Omental fat pad (tissue), 4 donors: ENCODE results near the gene ERCC1. TPM values are rescaled to one million over a fixed set of nuclear protein-coding genes. Genes with fewer than 3 reads are reported as not detected.
A peak's percentile ranks its signal among the peaks of the same experiment; 100 is the strongest.

ENCODE experiments used
- ATAC-seq: fragments of 150-250 bp; one replicate; pipeline ENCODE4 v1.9.1; 2016; ENCODE audit warnings: mild to moderate bottlenecking, moderate library complexity; ENCODE audit not compliant: low FRiP score
- DNase-seq: peaks from one replicate; pipeline ENCODE4 v3.0.0-alpha.2; 2019; ENCODE audit warnings: low spot score
- total RNA-seq, 4 donors: library from RNA; depleted of rRNA; stranded (reverse); fragments of >200 nt; gene quantifications; one replicate each; pipeline ENCODE4 v1.1.0, GENCODE V29; 2016
- TF ChIP-seq, protein P1 (sequence below), 3 donors: fragments of 450-650 bp; IDR thresholded peaks; one replicate each; pipeline ENCODE4 v1.5.1; 2016 to 2017; ENCODE audit warnings: antibody characterized with exemption in 3 of 3, mild to moderate bottlenecking in 3 of 3, moderate library complexity in 2 of 3

The ERCC1 gene
- total RNA-seq, 4 donors from 2014 or later, result 63.7 to 93.8 (median 76.5) TPM

DNA sequence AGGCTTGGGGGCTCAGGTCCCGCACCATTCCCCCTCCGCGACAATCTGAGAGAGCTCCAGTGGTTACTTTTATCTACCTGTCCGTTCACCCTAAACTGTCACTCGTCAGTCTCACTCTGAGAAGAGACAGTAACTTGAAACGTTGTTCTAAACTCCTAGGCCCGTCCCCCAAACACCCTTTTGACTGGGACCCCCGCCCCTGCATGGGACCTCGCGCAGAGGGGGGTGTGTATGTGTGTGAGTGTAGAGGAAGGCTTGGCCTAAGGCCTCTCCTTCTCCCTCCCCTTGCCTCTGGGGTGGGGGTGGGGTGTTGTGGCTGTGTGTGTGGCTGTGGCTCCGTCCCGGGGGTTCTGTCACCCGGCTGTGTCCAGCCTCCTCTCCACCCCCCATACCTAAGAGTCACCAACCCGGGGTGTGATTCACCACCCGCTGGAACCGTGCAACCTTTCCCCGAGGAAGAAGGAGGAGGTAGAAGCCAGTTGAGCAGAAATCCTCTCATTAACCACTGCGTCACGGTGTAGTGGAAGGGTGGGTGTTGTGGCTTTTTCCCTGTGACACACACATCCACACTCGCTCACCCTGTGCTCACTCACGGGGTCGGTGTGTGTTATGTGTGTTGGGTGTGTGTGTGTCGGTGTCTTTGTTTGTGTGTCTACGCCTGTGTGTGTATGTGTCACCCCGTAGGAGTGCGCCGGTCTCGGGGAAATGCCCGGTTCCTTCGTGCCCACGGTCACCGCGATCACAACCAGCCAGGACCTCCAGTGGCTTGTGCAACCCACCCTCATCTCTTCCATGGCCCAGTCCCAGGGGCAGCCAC is 46.4 kb upstream of the ERCC1 start:
- ATAC-seq (no peak), DNase-seq (no peak)
- TF ChIP-seq, protein P1, sequence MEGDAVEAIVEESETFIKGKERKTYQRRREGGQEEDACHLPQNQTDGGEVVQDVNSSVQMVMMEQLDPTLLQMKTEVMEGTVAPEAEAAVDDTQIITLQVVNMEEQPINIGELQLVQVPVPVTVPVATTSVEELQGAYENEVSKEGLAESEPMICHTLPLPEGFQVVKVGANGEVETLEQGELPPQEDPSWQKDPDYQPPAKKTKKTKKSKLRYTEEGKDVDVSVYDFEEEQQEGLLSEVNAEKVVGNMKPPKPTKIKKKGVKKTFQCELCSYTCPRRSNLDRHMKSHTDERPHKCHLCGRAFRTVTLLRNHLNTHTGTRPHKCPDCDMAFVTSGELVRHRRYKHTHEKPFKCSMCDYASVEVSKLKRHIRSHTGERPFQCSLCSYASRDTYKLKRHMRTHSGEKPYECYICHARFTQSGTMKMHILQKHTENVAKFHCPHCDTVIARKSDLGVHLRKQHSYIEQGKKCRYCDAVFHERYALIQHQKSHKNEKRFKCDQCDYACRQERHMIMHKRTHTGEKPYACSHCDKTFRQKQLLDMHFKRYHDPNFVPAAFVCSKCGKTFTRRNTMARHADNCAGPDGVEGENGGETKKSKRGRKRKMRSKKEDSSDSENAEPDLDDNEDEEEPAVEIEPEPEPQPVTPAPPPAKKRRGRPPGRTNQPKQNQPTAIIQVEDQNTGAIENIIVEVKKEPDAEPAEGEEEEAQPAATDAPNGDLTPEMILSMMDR (IDR thresholded peaks at IDR 0.05), result no peak

GRCh38 chr19:45469132-45469944 is 45.6 kb upstream of the ERCC1 start:
- DNase-seq, result no peak
- TF ChIP-seq, protein P1 (IDR thresholded peaks at IDR 0.05), result no peak
- peak; percentile 23 for ATAC-seq

DNA sequence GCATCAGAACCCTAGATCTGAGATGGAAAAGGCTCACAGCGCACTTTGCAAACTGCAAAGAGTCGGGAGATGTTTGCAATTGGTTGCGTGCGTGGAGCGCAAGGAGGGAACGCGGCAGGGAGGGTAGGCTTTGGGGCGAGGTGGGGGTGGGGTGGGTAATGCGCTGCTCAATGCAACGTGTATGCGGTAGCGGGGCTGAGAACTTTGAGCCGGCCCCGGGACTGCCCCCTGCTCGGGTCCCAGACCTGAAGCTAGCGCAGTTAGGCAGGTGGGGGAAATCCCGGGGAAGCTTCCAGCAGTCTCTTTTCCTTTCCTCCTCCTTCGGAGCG is 45.0 kb upstream of the ERCC1 start:
- no peak for DNase-seq
- ATAC-seq, result no peak
- TF ChIP-seq, protein P1 (IDR thresholded peaks at IDR 0.05), result no peak

DNA sequence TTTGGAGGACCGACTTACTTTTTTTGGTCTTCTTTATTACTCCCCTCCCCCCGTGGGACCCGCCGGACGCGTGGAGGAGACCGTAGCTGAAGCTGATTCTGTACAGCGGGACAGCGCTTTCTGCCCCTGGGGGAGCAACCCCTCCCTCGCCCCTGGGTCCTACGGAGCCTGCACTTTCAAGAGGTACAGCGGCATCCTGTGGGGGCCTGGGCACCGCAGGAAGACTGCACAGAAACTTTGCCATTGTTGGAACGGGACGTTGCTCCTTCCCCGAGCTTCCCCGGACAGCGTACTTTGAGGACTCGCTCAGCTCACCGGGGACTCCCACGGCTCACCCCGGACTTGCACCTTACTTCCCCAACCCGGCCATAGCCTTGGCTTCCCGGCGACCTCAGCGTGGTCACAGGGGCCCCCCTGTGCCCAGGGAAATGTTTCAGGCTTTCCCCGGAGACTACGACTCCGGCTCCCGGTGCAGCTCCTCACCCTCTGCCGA is 44.5 kb upstream of the ERCC1 start:
- no peak for ATAC-seq
- TF ChIP-seq, protein P1 (IDR thresholded peaks at IDR 0.05), result no peak
- no peak for DNase-seq

DNA sequence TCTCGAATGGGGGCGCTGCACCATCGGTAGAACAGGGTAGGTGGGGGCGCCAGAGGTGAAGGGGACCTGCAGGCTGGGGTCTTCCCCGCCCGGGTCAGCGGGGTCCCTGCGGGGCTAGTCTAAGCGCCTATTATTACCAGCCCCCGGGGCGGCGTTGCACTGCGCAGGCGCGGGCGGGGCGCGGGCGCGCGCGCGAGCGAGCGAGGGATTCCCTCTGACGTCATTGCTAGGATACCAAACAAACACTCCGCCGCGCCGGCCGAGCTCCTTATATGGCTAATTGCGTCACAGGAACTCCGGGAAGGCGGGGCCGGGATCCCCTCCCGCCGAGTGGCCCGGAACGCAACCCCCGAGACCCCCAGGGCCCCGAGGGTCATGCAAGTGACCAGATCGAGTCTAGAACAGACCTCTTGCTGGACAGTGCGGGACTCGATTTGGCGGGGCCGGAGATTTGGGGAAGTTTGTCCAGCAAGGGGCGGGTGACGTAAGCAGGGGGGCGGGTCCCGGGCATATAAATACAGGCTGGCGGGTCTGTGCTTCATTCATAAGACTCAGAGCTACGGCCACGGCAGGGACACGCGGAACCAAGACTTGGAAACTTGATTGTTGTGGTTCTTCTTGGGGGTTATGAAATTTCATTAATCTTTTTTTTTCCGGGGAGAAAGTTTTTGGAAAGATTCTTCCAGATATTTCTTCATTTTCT is 43.9 kb upstream of the ERCC1 start, which contains the start of gene FOSB:
Gene FOSB (plus strand): TSS at position 541 of the 703 bp plus-strand sequence. CDS start 591 bp downstream, outside the sequence.
- DNase-seq (peak; percentile 98), ATAC-seq (peak; percentile 41)
- TF ChIP-seq, protein P1 (IDR thresholded peaks at IDR 0.05), result no peak

DNA sequence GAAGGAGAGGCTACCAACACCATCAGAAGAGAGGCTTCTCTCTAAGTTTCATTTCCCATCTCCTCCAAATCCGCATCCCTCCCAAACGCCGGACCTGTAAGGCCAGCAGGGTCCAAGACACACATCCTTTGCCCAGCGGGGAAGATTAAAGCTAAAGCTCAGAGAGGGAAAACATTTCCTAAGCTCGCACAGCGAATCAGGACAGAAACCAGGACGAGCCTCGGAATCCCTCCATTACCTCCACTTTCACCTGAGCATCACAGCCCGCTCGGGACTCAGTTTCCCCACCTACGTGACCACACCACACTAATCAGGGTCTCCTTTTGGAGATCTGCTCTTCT is 43.4 kb upstream of the ERCC1 start:
- ATAC-seq, result no peak
- TF ChIP-seq, protein P1 (IDR thresholded peaks at IDR 0.05), result no peak
- no peak for DNase-seq
